GM19328 (cell line): ENCODE data around the gene DDN.

Experiments used
- ATAC-seq: cut with Tn5 transposase; IDR thresholded peaks from one replicate; pipeline ENCODE4 v1.9.1; 2021; ENCODE audit warnings: mild to moderate bottlenecking, moderate library complexity; ENCODE audit not compliant: unreplicated experiment

The DDN gene

DNA sequence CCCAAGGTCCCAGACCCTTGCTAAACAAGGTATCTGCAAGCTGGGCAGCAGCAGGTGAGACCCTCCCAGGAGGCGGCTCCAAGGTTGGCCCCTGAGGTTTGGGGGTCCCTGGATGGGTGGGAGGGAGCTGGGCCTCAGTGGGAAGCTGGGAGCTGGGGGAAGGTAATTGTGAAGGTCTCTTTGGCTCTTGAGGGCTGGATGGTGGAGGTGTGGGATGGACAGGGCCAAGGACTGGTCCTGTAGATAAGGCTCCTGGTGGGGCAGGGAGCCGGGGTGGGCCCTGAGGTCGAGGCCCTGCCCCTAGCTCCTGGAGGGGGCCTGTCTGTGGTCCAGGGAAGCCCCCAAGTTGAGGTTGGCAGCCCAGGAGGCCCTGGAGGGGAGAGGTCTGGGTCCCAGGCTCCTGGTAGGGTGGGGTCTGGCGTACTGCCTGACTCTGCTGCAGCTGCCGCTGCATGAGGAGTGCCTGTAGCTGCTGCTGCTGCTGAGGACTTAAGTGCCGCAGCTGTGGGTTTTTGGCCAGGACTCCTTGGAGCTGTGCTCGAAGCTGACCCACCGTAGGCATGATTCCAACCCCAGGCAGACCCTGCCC is 32.5 kb upstream of the DDN start:
- no peak for ATAC-seq

DNA sequence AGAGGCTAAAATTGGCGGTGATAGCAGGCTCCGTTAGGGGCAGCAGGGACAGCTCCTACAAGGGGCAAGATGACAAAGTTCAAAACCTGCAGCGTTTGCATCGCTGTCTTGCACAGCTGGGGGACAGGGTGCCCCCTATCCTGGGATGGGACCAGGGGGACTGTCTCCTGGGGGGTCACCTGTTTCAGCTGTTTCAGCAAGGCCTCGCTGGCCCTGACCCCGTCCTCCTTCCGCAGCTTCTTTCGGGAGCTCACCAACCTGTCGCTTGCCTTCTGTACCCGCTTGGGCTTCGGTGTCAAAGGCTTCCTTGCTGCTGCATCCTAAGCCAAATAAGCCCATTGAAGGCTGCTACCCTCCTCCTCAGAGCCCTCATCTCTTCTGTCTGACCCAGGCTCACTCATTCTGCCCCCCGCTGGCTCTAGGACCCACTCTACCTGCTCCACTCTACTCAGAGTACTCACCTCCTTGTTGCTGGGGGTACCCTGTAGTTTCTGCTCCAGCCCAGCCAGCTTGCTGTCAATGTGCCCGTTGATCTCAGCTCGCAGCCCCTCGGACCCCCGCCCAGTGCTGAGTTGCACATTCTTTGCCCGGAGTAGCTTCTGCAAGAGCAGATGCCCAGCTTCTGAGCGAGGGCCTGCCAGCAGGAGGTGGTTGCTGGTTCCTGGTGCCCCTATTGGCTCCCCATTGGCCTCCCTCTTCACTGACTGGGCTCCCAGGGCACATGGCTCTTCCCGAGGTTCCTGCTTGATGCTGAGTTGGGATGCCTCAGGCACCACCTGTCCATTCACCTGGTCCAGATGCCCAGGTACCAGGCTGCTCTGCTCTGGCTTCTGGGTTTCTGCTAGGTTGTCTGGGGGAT is 31.8 kb upstream of the DDN start:
- no peak for ATAC-seq

DNA sequence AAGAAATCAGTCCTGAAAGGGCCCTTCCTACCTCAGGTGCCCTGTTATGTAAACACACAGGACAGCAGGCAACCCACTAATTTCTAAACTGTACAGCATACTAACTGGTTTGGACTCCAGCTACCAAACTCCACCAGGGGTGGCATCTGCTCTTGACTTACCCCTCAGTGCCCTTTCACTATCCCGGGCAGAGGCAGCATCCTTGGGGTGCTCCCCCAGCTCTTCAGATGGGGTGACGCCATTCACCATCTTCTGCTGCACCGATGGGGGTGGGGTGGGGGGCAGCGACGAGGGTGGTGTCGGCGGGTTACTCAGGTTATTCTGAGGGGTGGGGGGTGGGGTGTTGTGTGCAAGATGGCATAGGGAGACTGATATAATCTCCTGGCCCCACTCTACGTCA is 30.9 kb upstream of the DDN start:
- ATAC-seq, result no peak

- no peak for ATAC-seq
These were observed 29.6 kb upstream of the DDN start for GRCh38 chr12:49028666-49029275.

DNA sequence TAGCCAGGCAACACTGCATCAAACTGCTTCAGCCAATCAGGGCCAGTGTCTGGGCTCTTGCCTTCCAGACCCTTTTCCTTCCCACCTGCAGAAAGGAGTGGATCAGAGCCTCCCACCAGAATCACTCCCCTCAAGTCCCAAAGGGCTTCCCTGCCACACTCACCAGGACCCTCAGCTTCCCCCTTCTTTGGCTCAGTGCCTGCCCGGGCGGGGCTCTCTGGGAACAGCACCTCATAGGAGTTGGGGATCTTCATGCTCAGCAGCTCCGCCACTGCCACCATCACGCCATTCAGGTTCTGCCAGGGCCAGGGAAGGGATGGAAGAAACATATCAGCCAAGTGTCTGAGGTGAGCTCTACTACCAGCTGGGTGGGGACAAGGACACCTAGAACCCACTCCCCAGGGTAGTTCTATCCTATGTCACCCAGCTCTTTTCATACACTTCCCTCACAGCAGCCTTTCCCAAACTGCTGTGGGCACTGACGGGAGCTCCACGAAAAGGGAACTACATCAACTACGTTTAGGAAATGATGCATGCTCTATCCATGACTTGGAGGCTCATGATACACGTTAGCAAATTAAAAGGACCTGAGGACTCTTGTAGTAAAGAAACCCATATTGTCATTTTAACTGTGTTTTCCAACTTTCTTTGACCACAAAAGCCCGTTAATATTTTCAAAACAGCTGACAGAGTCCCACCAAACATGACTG is 28.8 kb upstream of the DDN start:
- ATAC-seq, result no peak

GRCh38 chr12:49026678-49027480 is 27.7 kb upstream of the DDN start:
- no peak for ATAC-seq

DNA sequence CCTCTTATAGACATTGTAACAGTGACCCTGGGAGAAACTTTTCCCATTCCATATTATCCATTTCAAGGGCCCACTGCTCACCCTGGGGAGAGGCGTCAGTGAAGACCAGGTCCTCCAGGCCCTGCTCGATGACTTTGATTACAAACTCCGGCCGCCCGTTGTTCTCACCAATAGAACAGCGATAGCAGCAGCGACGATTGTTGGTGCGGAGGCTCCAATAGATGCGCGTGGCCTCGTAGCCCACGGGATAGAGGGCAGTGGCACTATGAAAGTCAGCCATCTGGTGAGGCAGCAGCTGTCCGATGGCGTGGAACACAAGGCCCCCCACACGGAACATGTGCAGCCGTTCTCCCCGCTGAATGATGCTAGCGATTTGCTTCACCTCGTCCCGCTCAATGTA is 26.9 kb upstream of the DDN start:
- no peak for ATAC-seq

DNA sequence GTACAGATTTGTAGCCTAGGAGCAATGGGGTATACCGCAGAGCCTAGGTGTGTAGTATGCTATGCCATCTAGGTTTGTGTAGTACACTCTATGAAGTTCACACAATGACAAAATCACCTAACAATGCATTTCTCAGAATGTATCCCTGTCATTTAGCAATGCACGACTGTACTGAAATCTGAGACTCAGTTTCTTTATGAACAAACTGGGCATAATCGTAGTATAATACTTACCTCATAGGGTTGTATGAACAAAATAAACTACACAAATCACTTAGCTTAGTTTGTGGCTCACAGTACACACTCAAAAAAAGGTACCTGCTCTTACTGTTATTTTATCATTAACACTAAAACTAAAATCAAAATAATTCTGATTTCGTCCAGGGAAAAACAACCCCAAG is 26.3 kb upstream of the DDN start:
- ATAC-seq, result no peak

GRCh38 chr12:49024543-49024942 is 25.4 kb upstream of the DDN start:
- ATAC-seq, result no peak

GRCh38 chr12:49023812-49024211 is 24.6 kb upstream of the DDN start:
- no peak for ATAC-seq

- ATAC-seq, result no peak
These were observed 23.5 kb upstream of the DDN start for GRCh38 chr12:49022558-49023178.

GRCh38 chr12:49021292-49021915 is 22.2 kb upstream of the DDN start:
- no peak for ATAC-seq

- no peak for ATAC-seq
These were observed 21.3 kb upstream of the DDN start for GRCh38 chr12:49020441-49020840.

DNA sequence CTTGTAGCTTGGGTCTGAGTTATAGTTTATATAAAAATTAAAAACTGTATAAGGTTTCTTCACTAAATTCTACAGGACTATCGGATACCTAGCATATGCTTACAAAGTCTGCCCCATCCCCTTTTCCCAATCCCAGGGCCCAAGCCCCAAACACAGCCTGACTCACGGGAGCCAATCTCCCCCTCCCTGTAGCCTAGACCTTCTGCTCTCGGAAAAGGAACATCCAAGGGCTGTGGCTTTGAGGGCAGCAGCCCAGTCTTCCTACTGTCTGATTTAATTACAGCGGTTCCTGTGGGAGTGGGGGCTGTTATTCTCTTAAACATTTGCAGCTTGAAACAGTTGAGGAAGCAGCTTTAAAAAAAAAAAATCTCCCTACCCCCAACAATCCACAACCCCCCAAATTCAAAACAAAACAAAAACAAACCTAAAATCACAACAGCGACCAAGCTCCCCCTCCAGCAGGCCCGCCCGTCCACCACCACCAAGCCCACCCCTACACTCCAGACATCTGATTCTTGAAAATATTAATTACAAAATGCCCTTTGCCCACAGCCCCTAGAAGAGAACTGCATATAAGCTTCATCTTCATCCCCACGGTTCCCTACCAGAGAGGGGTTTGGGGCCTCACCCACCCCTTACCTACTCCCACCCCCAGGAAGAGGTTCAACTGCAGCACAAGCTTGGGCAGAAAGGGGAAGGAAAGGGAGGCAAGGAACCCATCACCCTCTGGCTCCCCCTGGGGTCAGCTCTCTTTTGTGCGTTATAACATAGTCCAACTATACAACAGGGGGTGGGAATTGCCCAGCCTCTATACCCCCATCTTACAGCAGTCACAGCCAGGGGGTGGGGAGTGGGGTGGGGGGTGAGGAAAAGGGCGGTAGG is 20.5 kb upstream of the DDN start:
- no peak for ATAC-seq

DNA sequence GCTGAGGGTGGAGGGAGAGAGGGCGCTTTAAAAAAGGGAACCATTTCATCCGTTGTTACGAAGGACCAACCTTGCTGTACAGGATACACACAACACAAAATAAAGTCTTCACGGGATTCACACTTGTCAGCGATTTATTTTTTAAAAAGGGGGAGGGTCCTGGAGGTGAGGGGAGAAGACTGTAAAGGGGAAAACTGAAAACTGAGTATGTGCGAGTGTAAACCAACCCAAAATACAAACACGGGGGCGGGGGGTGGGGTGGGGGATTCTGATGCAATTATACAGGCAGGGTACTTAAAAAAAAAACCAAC is 19.9 kb upstream of the DDN start:
- ATAC-seq, result no peak

- ATAC-seq, result peak; percentile 85
These were observed 19.3 kb upstream of the DDN start, which contains the start of gene PRKAG1 for GRCh38 chr12:49018261-49019119. PRKAG1 (minus strand) TSS chr12:49018776; CDS start chr12:49018740, 36 bp downstream.

- no peak for ATAC-seq
These were observed 18.7 kb upstream of the DDN start for GRCh38 chr12:49017891-49018260.

GRCh38 chr12:49015196-49015595 is 16.0 kb upstream of the DDN start:
- ATAC-seq, result no peak
